Measurements from ENCODE around the gene TNFRSF6B. TPM values are rescaled to one million over a fixed set of nuclear protein-coding genes. Genes with fewer than 3 reads are reported as not detected.

TNFRSF6B gene
- total and polyA plus RNA-seq, 4 donors: 1.6 to 195 (median 32.7) TPM

GRCh38 chr20:63703471-63703975 is 7.1 kb downstream of the TNFRSF6B start:
- Histone ChIP-seq H3K4me3 (no peak overlapping the region), H3K27me3 (ENCODE audit: control insufficient read depth in 3 of 3, insufficient read depth in 3 of 3, low read length in 2 of 3) (no peaks in the 10 kb centered on the region), H3K36me3 (ENCODE audit: control insufficient read depth in 4 of 4, insufficient read depth in 4 of 4, low read length in 4 of 4) (peaks cover 0 to 32% (median 13%) of the 10 kb centered on the region in 4 donors), H3K9me3 (ENCODE audit: control insufficient read depth in 4 of 4, insufficient read depth in 3 of 4, low read length in 3 of 4) (no peaks in the 10 kb centered on the region), H3K9ac (ENCODE audit: insufficient read depth in 1 of 2, low read length in 2 of 2) (no peak overlapping the region), H3K4me1 (ENCODE audit: control insufficient read depth in 5 of 5, insufficient read depth in 5 of 5, low read length in 5 of 5) (peaks cover 0 to 15% (median 8%) of the 10 kb centered on the region in 5 donors), H3K27ac (ENCODE audit: low read depth in 1 of 2, low read length in 1 of 2) (no peak overlapping the region)
- ATAC-seq (ENCODE audit: insufficient read depth, low FRiP score) (no peak), DNase-seq (no peak)
- whole genome bisulfite sequencing, 2 donors: 91 to 97% methylated on average over 15 of the region's 15 CpGs
- TF ChIP-seq CTCF (IDR thresholded peaks at IDR 0.05; ENCODE audit: control extremely low read depth, extremely low read depth): no peak

DNA sequence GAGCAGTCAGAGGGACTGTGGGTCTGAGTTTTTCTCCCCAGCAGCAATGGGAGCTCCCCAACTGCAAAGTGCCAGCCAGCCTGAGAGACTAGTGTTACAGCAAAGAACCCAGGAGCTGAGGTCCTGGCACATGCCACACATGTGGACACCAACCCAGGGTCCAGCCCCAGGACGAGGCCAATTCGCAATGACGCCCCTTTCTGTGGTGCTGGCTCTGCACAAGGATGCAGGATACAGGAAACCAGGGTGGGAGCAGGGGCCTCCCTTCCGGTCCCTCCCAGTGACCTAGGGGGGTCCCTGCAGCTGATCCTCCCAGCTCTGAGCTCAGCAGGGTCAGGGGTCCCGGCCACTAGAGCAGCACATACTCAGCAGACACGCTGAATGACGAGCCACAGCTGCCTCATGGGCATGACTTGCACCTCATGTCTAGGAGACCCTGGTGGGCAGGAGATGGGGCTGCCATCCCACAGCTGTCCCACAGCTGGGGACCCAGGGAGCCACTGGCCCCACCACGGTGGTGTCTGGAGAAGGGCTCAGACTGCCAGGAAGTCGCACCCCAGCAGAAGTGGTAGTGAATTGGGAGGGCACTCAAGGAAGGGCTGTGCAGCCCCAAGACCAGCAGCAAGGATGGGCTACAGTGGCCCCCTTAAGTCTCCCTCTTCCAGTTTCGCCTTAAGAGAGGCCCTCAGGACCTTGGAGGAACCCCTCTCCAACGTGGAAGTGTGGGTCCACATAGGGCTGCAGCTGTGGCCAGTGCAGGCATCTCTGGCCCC is 7.7 kb downstream of the TNFRSF6B start:
- DNase-seq: no peak
- Histone ChIP-seq H3K27ac (ENCODE audit: low read depth in 1 of 2, low read length in 1 of 2) (no peak overlapping the region), H3K4me1 (ENCODE audit: control insufficient read depth in 5 of 5, insufficient read depth in 5 of 5, low read length in 5 of 5) (peaks cover 0 to 20% (median 8%) of the 10 kb centered on the region in 5 donors), H3K4me3 (no peak overlapping the region), H3K9me3 (ENCODE audit: control insufficient read depth in 4 of 4, insufficient read depth in 3 of 4, low read length in 3 of 4) (no peaks in the 10 kb centered on the region), H3K9ac (ENCODE audit: insufficient read depth in 1 of 2, low read length in 2 of 2) (no peak overlapping the region), H3K27me3 (ENCODE audit: control insufficient read depth in 3 of 3, insufficient read depth in 3 of 3, low read length in 2 of 3) (no peaks in the 10 kb centered on the region), H3K36me3 (ENCODE audit: control insufficient read depth in 4 of 4, insufficient read depth in 4 of 4, low read length in 4 of 4) (peaks cover 0 to 31% (median 13%) of the 10 kb centered on the region in 4 donors)
- no peak for TF ChIP-seq CTCF (IDR thresholded peaks at IDR 0.05; ENCODE audit: control extremely low read depth, extremely low read depth)
- ATAC-seq (ENCODE audit: insufficient read depth, low FRiP score): no peak
- 89 to 90% methylated on average over 11 of the region's 11 CpGs for WGBS, 2 donors

DNA sequence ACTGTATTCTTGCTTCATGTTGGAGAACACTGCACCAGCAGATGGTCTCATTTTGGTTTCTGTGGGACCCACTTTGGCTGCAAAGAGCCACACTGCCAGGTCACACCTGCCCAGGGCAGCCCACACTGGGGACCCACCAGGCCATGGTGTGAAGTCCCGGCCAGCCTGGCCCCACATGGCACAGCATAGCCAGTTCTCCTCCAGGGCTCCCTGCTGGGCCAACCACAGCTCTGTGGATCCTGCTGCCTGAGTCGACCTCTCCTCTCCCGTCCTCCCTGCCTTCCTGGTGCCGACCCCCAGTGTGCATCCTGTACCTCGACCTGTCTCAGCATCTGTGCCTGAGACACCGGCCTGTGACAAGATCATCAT is 8.3 kb downstream of the TNFRSF6B start:
- no peak overlapping the region for H3K9ac ChIP-seq (ENCODE audit: insufficient read depth in 1 of 2, low read length in 2 of 2)
- WGBS, 2 donors: 88 to 93% methylated on average over 6 of the region's 6 CpGs
- no peak for ATAC-seq (ENCODE audit: insufficient read depth, low FRiP score)

More for the DNA sequence above, 8.3 kb downstream of the TNFRSF6B start:
- Histone ChIP-seq H3K9me3 (ENCODE audit: control insufficient read depth in 4 of 4, insufficient read depth in 3 of 4, low read length in 3 of 4) (no peaks in the 10 kb centered on the region), H3K4me3 (no peak overlapping the region), H3K27me3 (ENCODE audit: control insufficient read depth in 3 of 3, insufficient read depth in 3 of 3, low read length in 2 of 3) (no peaks in the 10 kb centered on the region), H3K36me3 (ENCODE audit: control insufficient read depth in 4 of 4, insufficient read depth in 4 of 4, low read length in 4 of 4) (peaks cover 0 to 32% (median 13%) of the 10 kb centered on the region in 4 donors), H3K4me1 (ENCODE audit: control insufficient read depth in 5 of 5, insufficient read depth in 5 of 5, low read length in 5 of 5) (peaks cover 0 to 17% (median 8%) of the 10 kb centered on the region in 5 donors), H3K27ac (ENCODE audit: low read depth in 1 of 2, low read length in 1 of 2) (no peak overlapping the region)
- DNase-seq: no peak
- no peak for TF ChIP-seq CTCF (IDR thresholded peaks at IDR 0.05; ENCODE audit: control extremely low read depth, extremely low read depth)
